Activated naive CD8-positive, alpha-beta T cell treated with anti-CD3 and anti-CD28 coated beads for 36 hours (primary cell): ENCODE data around the gene SNX8. TPM values are rescaled to one million over a fixed set of nuclear protein-coding genes. Genes with fewer than 3 reads are reported as not detected.

Experiments
- DNase-seq: peaks from one replicate; pipeline ENCODE4 v3.0.0; 2021
- H3K27ac Mint-ChIP-seq: one replicate; pipeline ENCODE4 v1.8.0; 2022; ENCODE audit warnings: mild to moderate bottlenecking, moderate library complexity, mixed read lengths
- H3K27me3 Mint-ChIP-seq: one replicate; pipeline ENCODE4 v1.8.0; 2022; ENCODE audit warnings: mild to moderate bottlenecking, mixed read lengths
- H3K36me3 Mint-ChIP-seq: one replicate; pipeline ENCODE4 v1.8.0; 2021; ENCODE audit warnings: mild to moderate bottlenecking, mixed read lengths
- H3K4me1 Mint-ChIP-seq: one replicate; pipeline ENCODE4 v1.8.0; 2021; ENCODE audit warnings: mixed read lengths
- H3K4me3 Mint-ChIP-seq: one replicate; pipeline ENCODE4 v1.8.0; 2022; ENCODE audit warnings: mild to moderate bottlenecking, moderate library complexity, mixed read lengths
- H3K9me3 Mint-ChIP-seq: one replicate; pipeline ENCODE4 v1.8.0; 2022; ENCODE audit warnings: mixed read lengths
- total RNA-seq, 2 experiments: library from RNA; stranded (reverse); gene quantifications; one replicate each; pipeline ENCODE4 v1.2.3, GENCODE V29; 2021

Gene SNX8
- total RNA-seq, 2 experiments from 2014 or later, result 45.6 to 48.7 TPM

DNA sequence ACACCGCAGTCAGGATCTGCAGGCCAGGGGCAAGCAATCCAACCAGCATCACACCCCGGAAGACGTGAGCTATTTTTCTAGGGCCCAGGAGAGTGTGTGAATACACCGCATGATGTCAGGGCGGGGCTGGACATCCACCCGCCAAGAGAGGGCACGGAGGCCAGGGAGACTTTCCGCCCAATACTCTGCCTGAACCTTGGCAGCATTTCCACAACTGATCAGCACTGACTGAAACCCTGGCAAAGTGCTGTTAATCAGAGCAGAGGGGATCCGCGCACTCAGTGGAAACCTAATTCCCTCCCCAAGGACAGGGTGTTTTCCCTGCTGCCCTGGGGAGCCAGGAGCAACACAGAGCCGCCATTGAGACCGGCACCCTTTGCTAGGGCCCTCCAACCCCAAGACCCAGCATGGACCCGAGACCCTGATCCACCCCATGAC, 89.7 kb downstream of the SNX8 start:
- Mint-ChIP-seq H3K9me3 (no peaks in the 10 kb centered on the region), H3K4me1 (no peaks in the 10 kb centered on the region), H3K27me3 (no peaks in the 10 kb centered on the region), H3K36me3 (peaks cover 16% of the 10 kb centered on the region), H3K4me3 (no peak overlapping the region), H3K27ac (no peak overlapping the region)
- DNase-seq, result no peak

DNA sequence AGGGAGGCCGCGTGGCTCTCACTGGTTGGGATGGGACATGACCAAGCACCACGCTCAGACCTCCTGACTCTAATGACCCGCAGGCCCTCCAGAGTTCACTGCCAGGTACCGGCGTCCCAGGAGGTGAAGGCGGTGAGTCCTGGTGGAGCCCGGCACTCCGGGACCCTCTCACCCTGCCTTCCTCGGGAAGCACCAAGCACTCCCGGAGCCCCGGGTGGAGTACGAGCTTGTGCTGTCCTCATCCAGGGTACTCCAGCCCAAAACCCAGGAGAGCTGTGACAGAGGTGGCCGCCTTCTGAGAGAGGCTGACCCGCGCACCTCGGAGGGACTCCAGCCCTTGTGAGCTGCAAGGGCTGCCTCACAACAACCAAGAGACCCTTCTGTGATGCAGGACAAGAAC, 90.9 kb downstream of the SNX8 start:
- Mint-ChIP-seq H3K4me3 (no peak overlapping the region), H3K4me1 (no peaks in the 10 kb centered on the region), H3K9me3 (no peaks in the 10 kb centered on the region), H3K27ac (no peak overlapping the region), H3K27me3 (no peaks in the 10 kb centered on the region), H3K36me3 (peaks cover 16% of the 10 kb centered on the region)
- DNase-seq, result no peak

DNA sequence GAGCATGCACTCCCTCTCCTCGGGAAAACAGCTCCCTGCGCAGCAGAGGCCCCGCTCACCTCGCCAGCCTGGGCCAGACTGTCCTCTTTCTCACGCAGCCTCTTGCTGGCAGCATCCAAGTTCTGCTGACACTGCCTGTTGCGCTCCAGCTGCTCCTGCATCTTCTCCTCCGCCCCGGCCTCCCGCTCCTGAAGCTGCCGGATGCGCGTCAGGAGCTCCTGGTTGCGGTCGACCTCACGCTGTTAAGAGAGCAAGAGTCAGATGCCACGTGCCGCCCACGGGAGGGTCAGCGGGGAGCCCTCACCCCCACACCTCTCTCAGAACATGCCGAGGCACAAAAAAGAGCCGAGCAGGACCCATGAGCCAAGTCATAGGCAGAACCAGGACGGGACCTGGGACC, 91.7 kb downstream of the SNX8 start:
- no peak overlapping the region for H3K27ac Mint-ChIP-seq
- no peaks in the 10 kb centered on the region for H3K27me3 Mint-ChIP-seq
- H3K4me3 Mint-ChIP-seq, result no peak overlapping the region
- no peaks in the 10 kb centered on the region for H3K4me1 Mint-ChIP-seq
- no peak for DNase-seq
- H3K9me3 Mint-ChIP-seq, result no peaks in the 10 kb centered on the region
- peaks cover 16% of the 10 kb centered on the region for H3K36me3 Mint-ChIP-seq

DNA sequence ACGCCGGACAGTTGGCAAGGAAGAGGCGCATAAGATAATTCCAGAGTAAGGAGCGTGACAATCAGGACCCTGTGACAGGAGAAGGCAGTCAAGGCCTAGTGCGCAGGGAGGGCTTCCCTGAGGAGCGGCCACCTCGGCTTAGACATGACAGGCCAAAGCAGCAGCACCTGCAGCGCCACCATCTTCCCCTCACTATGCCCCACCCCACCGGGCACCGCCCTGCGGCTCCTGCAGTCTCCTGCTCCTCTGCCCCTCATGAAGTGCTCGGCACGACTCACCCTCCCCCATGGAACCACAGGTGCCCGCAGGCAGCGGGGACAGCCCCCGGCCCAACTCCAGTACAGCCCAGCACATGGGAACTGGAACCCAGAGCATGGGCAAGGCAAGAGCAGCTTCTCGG, 93.3 kb downstream of the SNX8 start:
- Mint-ChIP-seq H3K4me3 (no peak overlapping the region), H3K4me1 (no peaks in the 10 kb centered on the region), H3K36me3 (peaks cover 13% of the 10 kb centered on the region), H3K27ac (no peak overlapping the region), H3K9me3 (no peaks in the 10 kb centered on the region), H3K27me3 (no peaks in the 10 kb centered on the region)
- DNase-seq, result no peak

DNA sequence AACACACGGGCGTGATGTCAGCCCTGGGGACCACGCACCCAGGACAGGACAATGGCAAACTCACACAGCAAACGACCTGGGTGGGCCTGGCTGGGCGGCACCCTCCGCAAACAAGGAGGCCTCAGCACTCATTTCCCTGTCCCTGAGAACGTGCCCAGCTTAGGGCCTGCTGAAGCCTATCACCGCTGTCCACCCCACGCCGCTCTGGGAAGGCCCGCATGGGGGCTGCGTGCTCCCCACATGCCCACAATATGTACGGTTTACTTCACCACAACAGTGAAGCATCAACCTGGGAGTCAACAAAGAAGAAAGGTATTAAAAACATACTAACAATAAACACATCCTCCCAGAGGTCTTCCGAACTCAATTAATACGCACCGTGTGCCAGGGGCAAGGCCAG, 93.7 kb downstream of the SNX8 start:
- no peak for DNase-seq
- no peak overlapping the region for H3K27ac Mint-ChIP-seq
- H3K4me1 Mint-ChIP-seq, result no peaks in the 10 kb centered on the region
- no peaks in the 10 kb centered on the region for H3K9me3 Mint-ChIP-seq
- no peaks in the 10 kb centered on the region for H3K27me3 Mint-ChIP-seq
- H3K36me3 Mint-ChIP-seq, result peaks cover 15% of the 10 kb centered on the region
- H3K4me3 Mint-ChIP-seq, result no peak overlapping the region

- Mint-ChIP-seq H3K36me3 (peaks cover 17% of the 10 kb centered on the region), H3K27me3 (no peaks in the 10 kb centered on the region), H3K27ac (no peak overlapping the region), H3K4me1 (no peaks in the 10 kb centered on the region), H3K9me3 (no peaks in the 10 kb centered on the region), H3K4me3 (no peak overlapping the region)
- DNase-seq, result no peak
Measured at GRCh38 chr7:2220030-2220429, 94.2 kb downstream of the SNX8 start.

DNA sequence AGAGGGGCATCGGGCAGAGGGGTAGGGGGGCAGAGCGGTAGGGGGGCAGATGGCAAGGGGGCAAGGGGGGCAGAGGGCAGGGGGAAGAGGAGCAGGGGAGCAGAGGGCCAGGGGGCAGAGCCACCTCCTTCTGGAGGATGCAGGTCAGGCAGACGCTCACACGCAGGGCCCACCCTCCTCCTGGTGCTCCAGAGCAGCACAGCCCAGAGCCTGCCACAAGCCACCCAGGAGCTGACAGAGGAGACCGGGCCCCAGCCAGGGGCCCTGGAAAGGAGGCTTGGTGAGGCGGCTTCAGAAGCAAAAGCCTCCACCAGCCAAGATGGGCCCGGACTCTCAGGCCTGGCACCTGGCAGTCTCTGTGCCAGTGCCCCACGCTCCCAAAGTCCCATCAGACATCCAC, 94.6 kb downstream of the SNX8 start:
- Mint-ChIP-seq H3K4me3 (no peak overlapping the region), H3K4me1 (no peaks in the 10 kb centered on the region), H3K36me3 (peaks cover 17% of the 10 kb centered on the region), H3K9me3 (no peaks in the 10 kb centered on the region), H3K27ac (no peak overlapping the region), H3K27me3 (no peaks in the 10 kb centered on the region)
- DNase-seq, result no peak

- Mint-ChIP-seq H3K36me3 (peaks cover 16% of the 10 kb centered on the region), H3K9me3 (no peaks in the 10 kb centered on the region), H3K4me1 (no peaks in the 10 kb centered on the region), H3K4me3 (no peak overlapping the region), H3K27ac (no peak overlapping the region), H3K27me3 (no peaks in the 10 kb centered on the region)
- DNase-seq, result no peak
Measured at GRCh38 chr7:2219136-2219535, 95.1 kb downstream of the SNX8 start.

DNA sequence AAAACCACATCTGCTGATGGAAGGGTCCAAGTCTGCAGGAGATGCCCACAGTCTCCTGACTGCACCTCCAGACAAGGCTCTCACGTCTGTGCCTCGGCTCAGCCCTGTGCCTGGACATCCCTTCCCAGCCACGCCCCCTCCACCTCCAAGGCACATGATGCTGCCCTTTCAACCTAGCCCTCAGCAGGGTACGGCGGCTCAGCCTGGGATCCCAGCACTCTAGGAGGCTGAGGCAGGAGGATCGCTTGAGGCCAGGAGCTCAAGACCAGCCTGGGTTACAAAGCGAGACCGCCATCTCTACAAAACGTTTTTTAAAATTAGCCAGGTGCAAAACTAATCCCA, 95.8 kb downstream of the SNX8 start:
- no peak overlapping the region for H3K27ac Mint-ChIP-seq
- no peaks in the 10 kb centered on the region for H3K9me3 Mint-ChIP-seq
- H3K36me3 Mint-ChIP-seq, result peaks cover 18% of the 10 kb centered on the region
- no peaks in the 10 kb centered on the region for H3K4me1 Mint-ChIP-seq
- no peaks in the 10 kb centered on the region for H3K27me3 Mint-ChIP-seq
- no peak for DNase-seq
- H3K4me3 Mint-ChIP-seq, result no peak overlapping the region

GRCh38 chr7:2217716-2218443, 96.4 kb downstream of the SNX8 start:
- Mint-ChIP-seq H3K4me3 (no peak overlapping the region), H3K9me3 (no peaks in the 10 kb centered on the region), H3K27ac (no peak overlapping the region), H3K4me1 (no peaks in the 10 kb centered on the region), H3K27me3 (no peaks in the 10 kb centered on the region), H3K36me3 (peaks cover 18% of the 10 kb centered on the region)
- DNase-seq, result no peak

GRCh38 chr7:2217206-2217605, 97.0 kb downstream of the SNX8 start:
- Mint-ChIP-seq H3K27me3 (no peaks in the 10 kb centered on the region), H3K36me3 (peaks cover 20% of the 10 kb centered on the region), H3K27ac (no peak overlapping the region), H3K4me3 (no peak overlapping the region), H3K9me3 (no peaks in the 10 kb centered on the region), H3K4me1 (no peaks in the 10 kb centered on the region)
- no peak for DNase-seq

DNA sequence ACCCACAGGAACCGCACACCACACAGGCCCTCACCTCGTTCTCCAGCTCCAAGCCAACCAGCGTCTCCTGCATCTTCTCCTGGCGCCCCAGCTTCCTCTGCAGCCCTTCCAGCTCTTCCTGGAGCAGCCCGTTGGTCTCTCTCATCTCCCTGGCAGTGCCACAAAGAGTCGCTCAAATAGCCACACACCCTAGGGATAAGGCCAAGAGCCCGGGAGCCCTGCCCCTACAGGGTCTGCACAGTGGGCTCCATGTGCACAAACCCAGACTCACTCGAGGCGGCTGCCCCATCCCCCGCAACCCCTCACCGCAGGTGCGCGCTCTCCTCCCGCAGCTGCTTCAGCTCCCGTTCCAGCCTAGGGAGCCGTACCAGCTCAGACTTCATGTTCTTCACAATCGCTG, 98.4 kb downstream of the SNX8 start:
- no peak overlapping the region for H3K4me3 Mint-ChIP-seq
- H3K27ac Mint-ChIP-seq, result no peak overlapping the region
- no peak for DNase-seq
- H3K36me3 Mint-ChIP-seq, result peaks cover 20% of the 10 kb centered on the region
- H3K4me1 Mint-ChIP-seq, result no peaks in the 10 kb centered on the region
- no peaks in the 10 kb centered on the region for H3K9me3 Mint-ChIP-seq
- H3K27me3 Mint-ChIP-seq, result no peaks in the 10 kb centered on the region

DNA sequence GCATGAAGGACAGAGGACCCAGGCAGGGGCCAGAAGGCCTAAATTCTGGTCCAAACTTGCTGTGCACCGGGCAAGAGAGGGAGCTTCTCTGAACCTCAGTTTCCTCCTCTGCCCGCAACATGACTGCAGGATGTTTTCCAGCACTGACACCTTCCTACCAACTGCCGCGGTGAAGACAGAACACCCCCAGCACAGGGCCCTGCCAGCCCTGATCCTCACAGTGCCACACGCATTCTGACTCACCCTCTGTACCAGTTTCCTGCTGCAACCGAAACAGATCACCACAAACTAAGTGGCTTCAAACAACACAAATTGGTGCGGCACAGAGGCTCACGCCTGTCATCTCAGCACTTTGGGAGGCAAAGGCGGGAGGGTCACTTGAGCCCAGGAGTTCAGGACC, 99.6 kb downstream of the SNX8 start:
- peaks cover 17% of the 10 kb centered on the region for H3K36me3 Mint-ChIP-seq
- no peak for DNase-seq
- no peak overlapping the region for H3K27ac Mint-ChIP-seq
- peaks cover 2% of the 10 kb centered on the region for H3K4me1 Mint-ChIP-seq
- no peaks in the 10 kb centered on the region for H3K27me3 Mint-ChIP-seq
- no peak overlapping the region for H3K4me3 Mint-ChIP-seq
- H3K9me3 Mint-ChIP-seq, result no peaks in the 10 kb centered on the region

GRCh38 chr7:2213551-2214215, 100.6 kb downstream of the SNX8 start:
- H3K27ac Mint-ChIP-seq, result no peak overlapping the region
- no peaks in the 10 kb centered on the region for H3K9me3 Mint-ChIP-seq
- DNase-seq, result no peak
- H3K27me3 Mint-ChIP-seq, result no peaks in the 10 kb centered on the region
- H3K4me1 Mint-ChIP-seq, result peaks cover 2% of the 10 kb centered on the region
- H3K36me3 Mint-ChIP-seq, result peaks cover 17% of the 10 kb centered on the region
- no peak overlapping the region for H3K4me3 Mint-ChIP-seq

DNA sequence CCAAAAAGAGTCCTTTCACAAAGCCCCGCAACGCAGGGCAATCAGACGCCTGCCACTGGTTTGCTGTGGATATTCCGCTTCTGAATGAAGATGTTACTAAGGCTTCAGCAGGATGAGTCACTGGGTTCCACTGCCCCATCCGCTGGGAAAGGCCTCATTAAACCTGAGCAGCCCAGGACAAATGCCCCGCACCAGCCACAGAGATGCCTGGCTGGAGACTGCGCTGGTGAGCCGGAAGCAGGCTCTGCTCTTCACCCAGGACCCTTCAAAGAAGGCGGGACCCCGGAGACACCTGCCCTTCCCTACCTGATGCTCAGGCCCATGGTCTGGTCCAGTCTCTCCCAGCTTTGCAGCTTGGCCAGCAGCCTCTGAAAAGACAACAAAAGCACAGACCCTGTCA, 101.3 kb downstream of the SNX8 start:
- no peak overlapping the region for H3K27ac Mint-ChIP-seq
- H3K4me1 Mint-ChIP-seq, result peaks cover 2% of the 10 kb centered on the region
- no peaks in the 10 kb centered on the region for H3K27me3 Mint-ChIP-seq
- H3K9me3 Mint-ChIP-seq, result no peaks in the 10 kb centered on the region
- DNase-seq, result no peak
- H3K36me3 Mint-ChIP-seq, result peaks cover 21% of the 10 kb centered on the region
- H3K4me3 Mint-ChIP-seq, result no peak overlapping the region

DNA sequence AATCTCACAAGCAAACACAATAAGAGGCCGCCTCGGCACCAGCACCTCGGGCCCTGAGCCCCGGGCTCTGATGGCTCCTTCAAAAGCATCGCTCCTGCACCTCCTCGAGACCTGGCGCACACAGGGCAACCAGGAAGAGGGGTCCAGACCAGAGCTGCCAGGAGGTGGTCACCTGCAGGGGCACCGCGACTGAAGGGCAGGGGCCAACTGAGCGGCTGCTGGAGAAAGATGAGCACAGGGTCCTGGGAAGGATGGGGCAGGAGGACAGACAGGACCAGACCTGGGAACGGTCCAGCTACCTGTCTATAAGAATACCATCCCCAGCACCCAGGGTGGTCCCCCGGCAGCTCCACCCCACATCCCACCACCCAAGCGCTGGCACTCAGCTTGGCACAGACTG, 102.3 kb downstream of the SNX8 start:
- H3K4me1 Mint-ChIP-seq, result peaks cover 2% of the 10 kb centered on the region
- H3K4me3 Mint-ChIP-seq, result no peak overlapping the region
- peaks cover 21% of the 10 kb centered on the region for H3K36me3 Mint-ChIP-seq
- H3K27ac Mint-ChIP-seq, result no peak overlapping the region
- H3K27me3 Mint-ChIP-seq, result no peaks in the 10 kb centered on the region
- DNase-seq, result no peak
- no peaks in the 10 kb centered on the region for H3K9me3 Mint-ChIP-seq
